K562 (cell line): ENCODE data around the gene RNF175.

Source experiments
- BHLHE40 ChIP-seq: IDR thresholded peaks from 2 replicates; pipeline ENCODE4 v1.6.1; 2011; ENCODE audit warnings: low read length, improper control_type of control experiment
- HCFC1 ChIP-seq: IDR thresholded peaks from 2 replicates; pipeline ENCODE4 v1.6.1; 2012; ENCODE audit warnings: low read depth, low read length, improper control_type of control experiment
- KAT2B ChIP-seq: IDR thresholded peaks from one replicate; pipeline ENCODE4 v1.6.1; 2012; ENCODE audit warnings: low read depth, mild to moderate bottlenecking, control low read depth, inconsistent platforms, low read length, moderate library complexity
- MAFG ChIP-seq: fragments of 450-650 bp; conservative IDR thresholded peaks from 2 replicates; pipeline ENCODE4 v1.6.1; 2016; ENCODE audit warnings: missing genetic modification characterization, missing compliant biosample characterization
- NFIC ChIP-seq: fragments of 450-650 bp; IDR thresholded peaks from 2 replicates; pipeline ENCODE4 v1.6.1; 2017; ENCODE audit warnings: mild to moderate bottlenecking, inconsistent platforms
- RAD21 ChIP-seq, 2 experiments: fragments of 250-450 bp in 1 of 2; fragments of 450-650 bp in 1 of 2; sonication (Bioruptor Pico) in 1 of 2; formaldehyde crosslinking in 1 of 2; IDR thresholded peaks in 1 of 2; conservative IDR thresholded peaks in 1 of 2; 2 replicates each; pipeline versions ENCODE4 v1.4.0 to v1.8.0; 2020 to 2022; ENCODE audit warnings: mild to moderate bottlenecking in 2 of 2, moderate library complexity in 1 of 2
- TF ChIP-seq, protein P1 (sequence below), 2 experiments: IDR thresholded peaks; 2 replicates each; pipeline ENCODE4 v1.6.1; 2012; ENCODE audit warnings: improper control_type of control experiment in 2 of 2, low read depth in 2 of 2, low read length in 2 of 2, borderline replicate concordance in 1 of 2
- TF ChIP-seq, protein P2 (sequence below), 3 experiments: IDR thresholded peaks in 2 of 3; conservative IDR thresholded peaks in 1 of 3; 2 replicates each; pipeline ENCODE4 v1.5.1; 2011 to 2012; ENCODE audit warnings: low read length in 3 of 3, mild to moderate bottlenecking in 3 of 3, control low read depth in 2 of 3, improper control_type of control experiment in 1 of 3, inconsistent platforms in 1 of 3, low read depth in 1 of 3, mixed read lengths in 1 of 3, moderate library complexity in 1 of 3; ENCODE audit not compliant: insufficient read depth in 2 of 3

DNA sequence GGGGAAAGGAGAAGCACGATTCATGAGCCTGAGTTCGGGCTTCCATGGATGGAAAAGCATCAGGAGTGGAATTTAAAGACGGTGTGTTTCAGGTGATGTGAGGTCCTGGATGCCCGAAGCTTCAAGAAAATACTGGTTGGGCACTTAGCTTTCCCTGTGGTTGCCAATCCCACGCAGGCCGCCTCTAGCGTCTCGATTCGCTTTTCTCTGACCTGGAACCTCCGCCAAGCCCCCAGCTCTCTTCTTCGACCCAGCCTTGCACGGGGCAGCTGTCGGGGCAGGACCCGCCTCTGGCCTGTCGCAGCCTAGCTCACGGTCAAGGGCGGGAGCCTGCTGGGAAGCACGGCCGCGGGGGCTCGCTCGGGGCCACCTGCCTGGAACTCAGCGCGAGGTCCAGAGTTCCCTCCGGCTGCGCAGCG, 76.1 kb downstream of the RNF175 start:
- TF ChIP-seq NFIC (no peak), KAT2B (no peak), BHLHE40 (no peak), HCFC1 (no peak), MAFG (tag) (no peak), RAD21 (CRISPR knock-in tag; conservative IDR thresholded peaks at IDR 0.05 in 1 of 2, IDR thresholded peaks at IDR 0.05 in 1 of 2) (no peak)
- TF ChIP-seq, protein P1, sequence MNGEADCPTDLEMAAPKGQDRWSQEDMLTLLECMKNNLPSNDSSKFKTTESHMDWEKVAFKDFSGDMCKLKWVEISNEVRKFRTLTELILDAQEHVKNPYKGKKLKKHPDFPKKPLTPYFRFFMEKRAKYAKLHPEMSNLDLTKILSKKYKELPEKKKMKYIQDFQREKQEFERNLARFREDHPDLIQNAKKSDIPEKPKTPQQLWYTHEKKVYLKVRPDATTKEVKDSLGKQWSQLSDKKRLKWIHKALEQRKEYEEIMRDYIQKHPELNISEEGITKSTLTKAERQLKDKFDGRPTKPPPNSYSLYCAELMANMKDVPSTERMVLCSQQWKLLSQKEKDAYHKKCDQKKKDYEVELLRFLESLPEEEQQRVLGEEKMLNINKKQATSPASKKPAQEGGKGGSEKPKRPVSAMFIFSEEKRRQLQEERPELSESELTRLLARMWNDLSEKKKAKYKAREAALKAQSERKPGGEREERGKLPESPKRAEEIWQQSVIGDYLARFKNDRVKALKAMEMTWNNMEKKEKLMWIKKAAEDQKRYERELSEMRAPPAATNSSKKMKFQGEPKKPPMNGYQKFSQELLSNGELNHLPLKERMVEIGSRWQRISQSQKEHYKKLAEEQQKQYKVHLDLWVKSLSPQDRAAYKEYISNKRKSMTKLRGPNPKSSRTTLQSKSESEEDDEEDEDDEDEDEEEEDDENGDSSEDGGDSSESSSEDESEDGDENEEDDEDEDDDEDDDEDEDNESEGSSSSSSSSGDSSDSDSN (IDR thresholded peaks at IDR 0.05; ENCODE audit: borderline replicate concordance in 1 of 2, low read depth in 2 of 2, low read length in 2 of 2): no peak
- TF ChIP-seq, protein P2, sequence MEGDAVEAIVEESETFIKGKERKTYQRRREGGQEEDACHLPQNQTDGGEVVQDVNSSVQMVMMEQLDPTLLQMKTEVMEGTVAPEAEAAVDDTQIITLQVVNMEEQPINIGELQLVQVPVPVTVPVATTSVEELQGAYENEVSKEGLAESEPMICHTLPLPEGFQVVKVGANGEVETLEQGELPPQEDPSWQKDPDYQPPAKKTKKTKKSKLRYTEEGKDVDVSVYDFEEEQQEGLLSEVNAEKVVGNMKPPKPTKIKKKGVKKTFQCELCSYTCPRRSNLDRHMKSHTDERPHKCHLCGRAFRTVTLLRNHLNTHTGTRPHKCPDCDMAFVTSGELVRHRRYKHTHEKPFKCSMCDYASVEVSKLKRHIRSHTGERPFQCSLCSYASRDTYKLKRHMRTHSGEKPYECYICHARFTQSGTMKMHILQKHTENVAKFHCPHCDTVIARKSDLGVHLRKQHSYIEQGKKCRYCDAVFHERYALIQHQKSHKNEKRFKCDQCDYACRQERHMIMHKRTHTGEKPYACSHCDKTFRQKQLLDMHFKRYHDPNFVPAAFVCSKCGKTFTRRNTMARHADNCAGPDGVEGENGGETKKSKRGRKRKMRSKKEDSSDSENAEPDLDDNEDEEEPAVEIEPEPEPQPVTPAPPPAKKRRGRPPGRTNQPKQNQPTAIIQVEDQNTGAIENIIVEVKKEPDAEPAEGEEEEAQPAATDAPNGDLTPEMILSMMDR (IDR thresholded peaks at IDR 0.05 in 2 of 3, conservative IDR thresholded peaks at IDR 0.05 in 1 of 3; ENCODE audit: insufficient read depth in 2 of 3, low read depth in 1 of 3, low read length in 3 of 3): no peak
